H1 (cell line): ENCODE measurements around the gene PTTG1IP2. TPM values are rescaled to one million over a fixed set of nuclear protein-coding genes. Genes with fewer than 3 reads are reported as not detected.

Experiments
- CTCF ChIA-PET: fragments of 300-600 bp; sonication (Branson Sonifier 250); formaldehyde crosslinking; loops from one replicate; lab custom pipeline; 2021; ENCODE audit not compliant: partially characterized antibody; lab: Charles Lee
- POLR2A ChIA-PET: fragments of 300-600 bp; sonication (Branson Sonifier 250); formaldehyde crosslinking; loops from one replicate; lab custom pipeline; 2021; ENCODE audit warnings: inconsistent platforms; ENCODE audit not compliant: partially characterized antibody; lab: Charles Lee
- DNase-seq, 2 experiments: peaks; one replicate each; pipeline versions ENCODE4 v3.0.0 to v3.0.0-alpha.2; 2010 to 2022; ENCODE audit warnings: low spot score in 2 of 2, low read depth in 1 of 2, mixed read lengths in 1 of 2
- FAIRE-seq: peaks from 2 replicates; lab custom pipeline; 2011; peaks lifted over from hg19 to GRCh38; lab: Jason Lieb, UNC
- H2AFZ ChIP-seq: 2 replicates; pipeline ENCODE4 v1.8.1; 2012; ENCODE audit warnings: low read length, inconsistent platforms
- H2AK5ac ChIP-seq: 2 replicates; pipeline ENCODE4 v1.6.1; 2013; ENCODE audit warnings: low read depth, low read length
- H2BK120ac ChIP-seq: replicated peaks from 2 replicates; pipeline ENCODE3; 2013; ENCODE audit warnings: low read depth, low read length, inconsistent platforms
- H2BK12ac ChIP-seq: 2 replicates; pipeline ENCODE4 v1.6.1; 2013; ENCODE audit warnings: low read depth, low read length
- H2BK15ac ChIP-seq: 2 replicates; pipeline ENCODE4 v1.6.1; 2013; ENCODE audit warnings: low read length
- H2BK20ac ChIP-seq: 2 replicates; pipeline ENCODE4 v1.6.1; 2013; ENCODE audit warnings: low read length
- H2BK5ac ChIP-seq: 2 replicates; pipeline ENCODE4 v1.6.1; 2013; ENCODE audit warnings: low read depth, low read length
- H3K14ac ChIP-seq: 2 replicates; pipeline ENCODE4 v1.6.1; 2013; ENCODE audit warnings: inconsistent platforms; ENCODE audit not compliant: insufficient read length
- H3K18ac ChIP-seq: 2 replicates; pipeline ENCODE4 v1.6.1; 2013; ENCODE audit warnings: low read length; ENCODE audit errors: extremely low read depth
- H3K23ac ChIP-seq: 2 replicates; pipeline ENCODE4 v1.6.1; 2013; ENCODE audit warnings: inconsistent platforms; ENCODE audit not compliant: insufficient read length
- H3K23me2 ChIP-seq: 2 replicates; pipeline ENCODE4 v1.6.1; 2013; ENCODE audit warnings: low read depth, low read length
- H3K27ac ChIP-seq: 2 replicates; pipeline ENCODE4 v1.6.1; 2011; ENCODE audit warnings: low read depth, low read length, inconsistent platforms
- H3K27me3 ChIP-seq, 4 experiments: replicated peaks in 1 of 4; 1 replicate in 1 of 4; 2 replicates in 3 of 4; pipeline versions ENCODE4 v1.6.1 to v1.8.1; 2011 to 2013; ENCODE audit warnings: low read length in 3 of 4, mild to moderate bottlenecking in 3 of 4, inconsistent platforms in 2 of 4, mixed read lengths in 2 of 4, moderate library complexity in 1 of 4; ENCODE audit not compliant: control insufficient read depth in 3 of 4, insufficient read depth in 3 of 4; ENCODE audit errors: extremely low read depth in 1 of 4
- H3K36me3 ChIP-seq, 4 experiments: 2 replicates each; pipeline versions ENCODE4 v1.6.1 to v1.8.1; 2011 to 2013; ENCODE audit warnings: mild to moderate bottlenecking in 4 of 4, low read length in 3 of 4, moderate library complexity in 2 of 4, control low read depth in 1 of 4, inconsistent platforms in 1 of 4; ENCODE audit not compliant: insufficient read depth in 4 of 4, control insufficient read depth in 2 of 4
- H3K4ac ChIP-seq: replicated peaks from 2 replicates; pipeline ENCODE3; 2013; ENCODE audit warnings: low read length, low read depth, mixed read lengths, inconsistent platforms; ENCODE audit not compliant: insufficient read length
- H3K4me1 ChIP-seq, 4 experiments: replicated peaks in 1 of 4; 1 replicate in 1 of 4; 2 replicates in 3 of 4; pipeline versions ENCODE4 v1.6.1 to v1.8.1; 2011 to 2013; ENCODE audit warnings: low read length in 3 of 4, inconsistent platforms in 2 of 4, mixed read lengths in 1 of 4; ENCODE audit not compliant: insufficient read depth in 4 of 4, control insufficient read depth in 3 of 4
- H3K4me2 ChIP-seq, 2 experiments: 2 replicates each; pipeline versions ENCODE4 v1.6.1 to v1.8.1; 2011 to 2013; ENCODE audit warnings: low read depth in 2 of 2, low read length in 2 of 2, control low read depth in 1 of 2, inconsistent platforms in 1 of 2, mild to moderate bottlenecking in 1 of 2; ENCODE audit not compliant: insufficient read depth in 1 of 2
- H3K4me3 ChIP-seq, 4 experiments: fragments of 200-600, 300-600 bp in 1 of 4; sonication (generic), shearing (Covaris generic), sonication (Bioruptor Twin) in 1 of 4; 2 replicates each; pipeline versions ENCODE4 v1.5.1 to v1.8.1; 2011 to 2016; ENCODE audit warnings: low read length in 4 of 4, low read depth in 3 of 4, control low read depth in 2 of 4, inconsistent platforms in 2 of 4, mild to moderate bottlenecking in 2 of 4, mixed read lengths in 1 of 4, moderate library complexity in 1 of 4; ENCODE audit not compliant: insufficient read depth in 2 of 4; ENCODE audit errors: extremely low read depth in 1 of 4
- H3K56ac ChIP-seq: replicated peaks from 2 replicates; pipeline ENCODE3; 2013; ENCODE audit warnings: low read depth, mild to moderate bottlenecking, mixed read lengths, low read length, inconsistent platforms; ENCODE audit not compliant: insufficient read length
- H3K79me1 ChIP-seq: 2 replicates; pipeline ENCODE4 v1.6.1; 2013; ENCODE audit warnings: low read depth, low read length, control low read depth
- H3K79me2 ChIP-seq, 2 experiments: 2 replicates each; pipeline versions ENCODE4 v1.6.1 to v1.8.1; 2012 to 2013; ENCODE audit warnings: low read length in 2 of 2, mild to moderate bottlenecking in 2 of 2, inconsistent platforms in 1 of 2; ENCODE audit not compliant: insufficient read depth in 2 of 2, control insufficient read depth in 1 of 2
- H3K9ac ChIP-seq, 4 experiments: replicated peaks in 1 of 4; 1 replicate in 1 of 4; 2 replicates in 3 of 4; pipeline versions ENCODE4 v1.6.1 to v1.8.1; 2011 to 2013; ENCODE audit warnings: low read depth in 3 of 4, low read length in 3 of 4, control low read depth in 2 of 4, mild to moderate bottlenecking in 2 of 4, moderate library complexity in 2 of 4, inconsistent platforms in 1 of 4; ENCODE audit errors: extremely low read depth in 1 of 4
- H3K9me3 ChIP-seq, 2 experiments: 2 replicates each; pipeline versions ENCODE4 v1.6.1 to v1.8.1; 2012 to 2013; ENCODE audit warnings: mild to moderate bottlenecking in 2 of 2, moderate library complexity in 2 of 2, control low read depth in 1 of 2, inconsistent platforms in 1 of 2, low read depth in 1 of 2, low read length in 1 of 2, mixed read lengths in 1 of 2; ENCODE audit not compliant: insufficient read depth in 2 of 2
- H4K20me1 ChIP-seq, 2 experiments: replicated peaks in 1 of 2; 2 replicates each; pipeline versions ENCODE3 to v1.8.1; 2011 to 2013; ENCODE audit warnings: inconsistent platforms in 2 of 2, low read length in 2 of 2, mild to moderate bottlenecking in 1 of 2; ENCODE audit not compliant: insufficient read depth in 2 of 2, control insufficient read depth in 1 of 2
- H4K5ac ChIP-seq: 2 replicates; pipeline ENCODE4 v1.6.1; 2013; ENCODE audit warnings: low read length, low read depth, mixed read lengths, inconsistent platforms; ENCODE audit not compliant: insufficient read length
- H4K8ac ChIP-seq: 2 replicates; pipeline ENCODE4 v1.8.0; 2013; ENCODE audit warnings: mild to moderate bottlenecking, moderate library complexity, low read length, inconsistent platforms; ENCODE audit not compliant: insufficient read depth; ENCODE audit errors: extremely low read depth
- H4K91ac ChIP-seq: replicated peaks from 2 replicates; pipeline ENCODE3; 2013; ENCODE audit warnings: low read length, mixed read lengths, inconsistent platforms; ENCODE audit not compliant: insufficient read length
- BACH1 ChIP-seq: IDR thresholded peaks from 2 replicates; pipeline ENCODE4 v1.6.1; 2012; ENCODE audit warnings: low read length, improper control_type of control experiment
- CBX5 ChIP-seq: fragments of 300-800, 300-1000 bp; sonication (generic); IDR thresholded peaks from 2 replicates; pipeline ENCODE4 v1.7.1; 2016; ENCODE audit warnings: antibody characterized with exemption, low read length, low read depth
- EP300 ChIP-seq, 2 experiments: IDR thresholded peaks; 1 replicate in 1 of 2; 2 replicates in 1 of 2; pipeline ENCODE4 v1.6.1; 2011 to 2012; ENCODE audit warnings: low read depth in 2 of 2, low read length in 2 of 2, mild to moderate bottlenecking in 2 of 2, borderline replicate concordance in 1 of 2, inconsistent platforms in 1 of 2, moderate library complexity in 1 of 2
- GABPA ChIP-seq: IDR thresholded peaks from 2 replicates; pipeline ENCODE4 v1.6.1; 2011; ENCODE audit warnings: mild to moderate bottlenecking, low read length, moderate library complexity, borderline replicate concordance; ENCODE audit not compliant: insufficient read depth
- GTF2F1 ChIP-seq: IDR thresholded peaks from 2 replicates; pipeline ENCODE4 v1.6.1; 2012; ENCODE audit warnings: low read depth, low read length, improper control_type of control experiment, borderline replicate concordance
- JUND ChIP-seq: IDR thresholded peaks from 2 replicates; pipeline ENCODE4 v1.6.1; 2011; ENCODE audit warnings: mild to moderate bottlenecking, improper control_type of control experiment, low read length
- KDM5A ChIP-seq: fragments of 200-600 bp; IDR thresholded peaks from 2 replicates; pipeline ENCODE4 v1.7.1; 2012; ENCODE audit warnings: mild to moderate bottlenecking, low read length, inconsistent platforms, mixed read lengths
- RAD21 ChIP-seq, 2 experiments: IDR thresholded peaks in 1 of 2; conservative IDR thresholded peaks in 1 of 2; 2 replicates each; pipeline ENCODE4 v1.6.1; 2011; ENCODE audit warnings: low read depth in 2 of 2, low read length in 2 of 2, improper control_type of control experiment in 1 of 2, inconsistent platforms in 1 of 2, mild to moderate bottlenecking in 1 of 2, moderate library complexity in 1 of 2
- RBBP5 ChIP-seq: IDR thresholded peaks from 2 replicates; pipeline ENCODE4 v1.7.1; 2012; ENCODE audit warnings: low read depth, mild to moderate bottlenecking, inconsistent platforms, low read length, moderate library complexity, borderline replicate concordance
- RFX5 ChIP-seq: IDR thresholded peaks from 2 replicates; pipeline ENCODE4 v1.6.1; 2011; ENCODE audit warnings: low read depth, low read length, improper control_type of control experiment, borderline replicate concordance
- SAP30 ChIP-seq: fragments of 300-600 bp; sonication (generic); IDR thresholded peaks from 2 replicates; pipeline ENCODE4 v1.7.1; 2012; ENCODE audit warnings: low read length, moderate library complexity, mild to moderate bottlenecking, inconsistent platforms; ENCODE audit not compliant: insufficient read depth, insufficient replicate concordance
- SP1 ChIP-seq: IDR thresholded peaks from 2 replicates; pipeline ENCODE4 v1.6.1; 2011; ENCODE audit warnings: low read depth, low read length
- SUZ12 ChIP-seq: fragments of 200-600 bp; sonication (generic); IDR thresholded peaks from 2 replicates; pipeline ENCODE4 v1.6.1; 2012; ENCODE audit warnings: mild to moderate bottlenecking, inconsistent platforms, low read length, moderate library complexity, mixed read lengths
- TAF7 ChIP-seq: optimal IDR thresholded peaks from 2 replicates; pipeline ENCODE3; 2011; ENCODE audit warnings: low read depth, mild to moderate bottlenecking, inconsistent platforms, low read length, moderate library complexity, borderline replicate concordance
- WGBS, 2 experiments: shearing (Covaris generic) in 1 of 2; methylation state at CpG; one replicate each; pipeline versions ENCODE4 v1.1.6 to v1.1.7; 2013 to 2015; ENCODE audit warnings: low lambda C conversion rate in 2 of 2, mixed read lengths in 2 of 2, inconsistent platforms in 1 of 2, low coverage in 1 of 2, missing lambda C conversion rate in 1 of 2; ENCODE audit not compliant: insufficient replicate concordance in 2 of 2, insufficient coverage in 1 of 2, insufficient read length in 1 of 2; ENCODE audit errors: extremely low coverage in 1 of 2, missing lambda C conversion rate in 1 of 2; 5-methylcytosine and 5-hydroxymethylcytosine counted together
- polyA plus RNA-seq, 7 experiments: library from polyadenylated mRNA; depleted of rRNA in 3 of 7; stranded (reverse) in 5 of 7; unstranded in 2 of 7; fragments of >200 nt in 5 of 7; fragments of 200-250 nt in 2 of 7; gene quantifications; 1 replicate in 5 of 7; 2 replicates in 1 of 7; 4 replicates in 1 of 7; pipeline versions ENCODE4 v1.2.1 to v1.2.3, GENCODE V29; 2011 to 2013; ENCODE audit warnings: missing spikeins in 2 of 7, mixed read lengths in 2 of 7
- total RNA-seq: library from RNA; stranded (reverse); fragmentation: NEBNext Ultra II Directional; extraction: Animal tissue kit (Norgen Biotek cat#: 25700); gene quantifications from 2 replicates; pipeline ENCODE4 v1.2.1, GENCODE V29; 2021

The PTTG1IP2 gene
- total and polyA plus RNA-seq, 2 of the 8 experiments (the other 6 are each of a cell fraction or from before 2014, with no cell fraction given) = not detected

DNA sequence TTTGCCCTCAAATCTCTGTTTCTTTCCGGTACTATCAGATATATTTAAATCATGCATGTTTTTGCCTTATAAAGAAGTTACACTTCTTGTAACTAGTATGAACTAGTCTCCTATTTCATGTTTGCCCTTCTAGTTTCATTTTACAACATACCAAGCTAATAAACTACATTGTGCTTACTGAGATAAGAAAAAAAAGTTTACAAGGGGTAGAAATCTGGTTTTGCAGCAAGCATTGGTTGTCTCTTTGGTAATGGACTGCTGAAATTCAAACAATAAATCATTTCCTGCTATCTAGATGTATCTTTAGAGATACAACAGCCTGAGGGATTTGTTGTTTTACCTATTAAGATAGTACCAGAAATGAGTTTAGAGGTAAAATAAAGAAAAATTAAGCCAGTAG, 18.8 kb downstream of the PTTG1IP2 start:
- Histone ChIP-seq H3K27ac (no peak overlapping the region), H2BK12ac (no peak overlapping the region), H2BK5ac (no peak overlapping the region), H3K14ac (no peak overlapping the region), H3K9ac (no peak overlapping the region), H3K23ac (no peak overlapping the region), H4K8ac (no peak overlapping the region), H3K79me2 (no peaks in the 10 kb centered on the region), H3K4me3 (no peak overlapping the region), H3K27me3 (no peaks in the 10 kb centered on the region), H3K4me2 (no peak overlapping the region), H2BK15ac (no peak overlapping the region), H3K4ac (no peak overlapping the region), H2AFZ (no peak overlapping the region), H3K9me3 (no peaks in the 10 kb centered on the region), H3K79me1 (no peaks in the 10 kb centered on the region), H2BK20ac (no peak overlapping the region), H3K18ac (no peak overlapping the region), H4K5ac (no peak overlapping the region), H2BK120ac (no peak overlapping the region), H3K56ac (no peak overlapping the region), H4K20me1 (no peaks in the 10 kb centered on the region), H3K36me3 (no peaks in the 10 kb centered on the region), H3K4me1 (no peaks in the 10 kb centered on the region), H4K91ac (no peak overlapping the region), H2AK5ac (no peak overlapping the region), H3K23me2 (no peaks in the 10 kb centered on the region)
- DNase-seq (no peak), FAIRE-seq (no peak)
- POLR2A ChIA-PET = no interaction called here
- CTCF ChIA-PET = interaction anchor here (1.7 kb wide), 1 partner anchor 33 kb away, joined by 6 read pairs; no protein-coding TSS in a partner anchor
- WGBS, 2 experiments = 95% methylated on average over 1 of the region's 1 CpG; no CpG with 5 or more reads in 1 of the 2 experiments
- TF ChIP-seq SAP30 = no peak
- no peak for TF ChIP-seq RBBP5
- no peak for TF ChIP-seq JUND
- TF ChIP-seq RFX5 = no peak
- no peak for TF ChIP-seq BACH1
- no peak for TF ChIP-seq TAF7
- TF ChIP-seq GTF2F1 = no peak
- TF ChIP-seq RAD21 (IDR thresholded peaks at IDR 0.05 in 1 of 2, conservative IDR thresholded peaks at IDR 0.05 in 1 of 2; ENCODE audit: low read depth in 2 of 2, low read length in 2 of 2) = no peak
- no peak for TF ChIP-seq CBX5
- no peak for TF ChIP-seq SP1
- no peak for TF ChIP-seq GABPA
- no peak for TF ChIP-seq EP300 (IDR thresholded peaks at IDR 0.05; ENCODE audit: borderline replicate concordance in 1 of 2, low read depth in 2 of 2, low read length in 2 of 2)
- TF ChIP-seq SUZ12 = no peak
- TF ChIP-seq KDM5A = no peak
